ENCODE data around the gene MPPED1. TPM values are rescaled to one million over a fixed set of nuclear protein-coding genes. Genes with fewer than 3 reads are reported as not detected.

MPPED1 gene
- total RNA-seq, 1 experiment from 2014 or later: not detected

DNA sequence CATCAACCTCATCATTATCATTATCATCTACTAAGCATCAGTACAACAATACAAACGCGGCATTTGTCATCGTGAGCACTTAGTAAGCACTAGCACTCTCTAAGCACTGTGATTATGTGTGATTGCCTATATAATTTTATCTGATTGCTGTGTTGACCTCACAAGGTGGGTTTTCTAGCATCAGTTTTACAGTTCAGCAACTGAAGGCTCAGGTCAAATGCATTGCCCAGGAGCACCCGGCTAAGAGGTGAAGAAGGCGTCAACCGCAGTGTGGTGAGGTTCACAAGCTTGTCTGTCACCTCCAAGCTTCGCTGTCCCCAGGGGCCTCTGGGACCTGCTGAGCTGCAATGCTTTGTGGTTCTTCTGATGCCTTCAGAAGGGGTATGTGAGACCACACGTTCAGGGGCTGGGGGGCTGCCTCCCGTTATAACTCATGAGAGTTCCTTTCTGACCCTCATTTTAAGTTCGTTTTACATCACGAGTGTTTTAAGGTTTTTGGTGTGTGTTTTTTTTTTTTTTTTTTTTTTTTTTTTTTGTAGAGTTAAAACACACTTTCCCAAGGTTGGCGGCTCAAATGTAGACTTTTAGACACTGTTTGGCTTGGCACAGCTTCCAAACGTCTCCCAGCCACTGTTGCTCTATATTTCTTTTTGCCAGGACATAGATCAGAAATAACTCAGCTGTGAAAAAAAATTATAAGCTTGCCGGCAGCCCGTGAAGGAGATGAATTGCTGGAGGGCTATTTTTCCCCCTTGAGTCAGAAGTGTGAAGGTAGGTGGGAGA, 34.9 kb upstream of the MPPED1 start:
- no peak for TF ChIP-seq EZH2 (IDR thresholded peaks at IDR 0.05; ENCODE audit: borderline replicate concordance, low read depth, low read length, poor library complexity, severe bottlenecking)
- TF ChIP-seq, protein P1, sequence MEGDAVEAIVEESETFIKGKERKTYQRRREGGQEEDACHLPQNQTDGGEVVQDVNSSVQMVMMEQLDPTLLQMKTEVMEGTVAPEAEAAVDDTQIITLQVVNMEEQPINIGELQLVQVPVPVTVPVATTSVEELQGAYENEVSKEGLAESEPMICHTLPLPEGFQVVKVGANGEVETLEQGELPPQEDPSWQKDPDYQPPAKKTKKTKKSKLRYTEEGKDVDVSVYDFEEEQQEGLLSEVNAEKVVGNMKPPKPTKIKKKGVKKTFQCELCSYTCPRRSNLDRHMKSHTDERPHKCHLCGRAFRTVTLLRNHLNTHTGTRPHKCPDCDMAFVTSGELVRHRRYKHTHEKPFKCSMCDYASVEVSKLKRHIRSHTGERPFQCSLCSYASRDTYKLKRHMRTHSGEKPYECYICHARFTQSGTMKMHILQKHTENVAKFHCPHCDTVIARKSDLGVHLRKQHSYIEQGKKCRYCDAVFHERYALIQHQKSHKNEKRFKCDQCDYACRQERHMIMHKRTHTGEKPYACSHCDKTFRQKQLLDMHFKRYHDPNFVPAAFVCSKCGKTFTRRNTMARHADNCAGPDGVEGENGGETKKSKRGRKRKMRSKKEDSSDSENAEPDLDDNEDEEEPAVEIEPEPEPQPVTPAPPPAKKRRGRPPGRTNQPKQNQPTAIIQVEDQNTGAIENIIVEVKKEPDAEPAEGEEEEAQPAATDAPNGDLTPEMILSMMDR (conservative IDR thresholded peaks at IDR 0.05; ENCODE audit: low read depth, low read length): no peak
- no peak overlapping the region for H3K27ac ChIP-seq (ENCODE audit: low read depth, low read length, poor library complexity, severe bottlenecking)
- no peaks in the 10 kb centered on the region for H3K36me3 ChIP-seq (ENCODE audit: insufficient read depth, low read length, poor library complexity, severe bottlenecking)
- H3K27me3 ChIP-seq (replicated peaks; ENCODE audit: insufficient read depth, low read depth, low read length, poor library complexity): peaks cover 35% of the 10 kb centered on the region
- BruUV-seq (replicated peaks): no TSS peak
- ChIA-PET POLR2A (ENCODE audit: low non-redundant PET) (no interaction called here), CTCF (no interaction called here)
- no peak overlapping the region for H3K4me3 ChIP-seq (ENCODE audit: low read depth, low read length, poor library complexity, severe bottlenecking)
- H3K4me1 ChIP-seq (ENCODE audit: insufficient read depth, low read length, poor library complexity, severe bottlenecking): no peaks in the 10 kb centered on the region
- H3K9me3 ChIP-seq (ENCODE audit: low read depth, low read length, poor library complexity, severe bottlenecking): no peaks in the 10 kb centered on the region
- intact Hi-C loops (cut with micrococcal nuclease; ENCODE audit: unreplicated experiment): no loop called here
- DNase-seq (ENCODE audit: low spot score): no peak

DNA sequence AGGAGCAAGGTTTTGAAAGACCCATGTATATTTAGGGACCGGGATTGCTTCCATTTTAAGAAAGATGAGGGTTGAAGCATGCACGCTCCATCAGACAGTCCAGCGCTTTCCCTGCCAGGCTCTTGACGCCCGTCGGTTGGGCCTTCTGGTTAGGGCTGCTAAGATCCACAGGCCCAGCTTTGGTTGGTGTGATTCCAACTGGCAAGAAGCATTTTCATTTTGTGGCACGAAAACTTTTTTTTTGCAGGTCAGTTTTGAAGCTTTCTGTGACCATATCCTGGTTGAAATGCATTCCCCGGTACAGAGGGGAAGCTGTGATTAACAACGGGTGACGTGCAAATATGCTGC, 34.3 kb upstream of the MPPED1 start:
- Histone ChIP-seq H3K36me3 (ENCODE audit: insufficient read depth, low read length, poor library complexity, severe bottlenecking) (no peaks in the 10 kb centered on the region), H3K9me3 (ENCODE audit: low read depth, low read length, poor library complexity, severe bottlenecking) (no peaks in the 10 kb centered on the region), H3K27ac (ENCODE audit: low read depth, low read length, poor library complexity, severe bottlenecking) (no peak overlapping the region), H3K4me1 (ENCODE audit: insufficient read depth, low read length, poor library complexity, severe bottlenecking) (no peaks in the 10 kb centered on the region), H3K27me3 (replicated peaks; ENCODE audit: insufficient read depth, low read depth, low read length, poor library complexity) (peaks cover 35% of the 10 kb centered on the region), H3K4me3 (ENCODE audit: low read depth, low read length, poor library complexity, severe bottlenecking) (no peak overlapping the region)
- no peak for TF ChIP-seq EZH2 (IDR thresholded peaks at IDR 0.05; ENCODE audit: borderline replicate concordance, low read depth, low read length, poor library complexity, severe bottlenecking)
- TF ChIP-seq, protein P1 (conservative IDR thresholded peaks at IDR 0.05; ENCODE audit: low read depth, low read length): no peak
- DNase-seq (ENCODE audit: low spot score): no peak
- no TSS peak for BruUV-seq (replicated peaks)
- POLR2A ChIA-PET (ENCODE audit: low non-redundant PET): no interaction called here
- intact Hi-C loops (cut with micrococcal nuclease; ENCODE audit: unreplicated experiment): no loop called here
- CTCF ChIA-PET: no interaction called here

DNA sequence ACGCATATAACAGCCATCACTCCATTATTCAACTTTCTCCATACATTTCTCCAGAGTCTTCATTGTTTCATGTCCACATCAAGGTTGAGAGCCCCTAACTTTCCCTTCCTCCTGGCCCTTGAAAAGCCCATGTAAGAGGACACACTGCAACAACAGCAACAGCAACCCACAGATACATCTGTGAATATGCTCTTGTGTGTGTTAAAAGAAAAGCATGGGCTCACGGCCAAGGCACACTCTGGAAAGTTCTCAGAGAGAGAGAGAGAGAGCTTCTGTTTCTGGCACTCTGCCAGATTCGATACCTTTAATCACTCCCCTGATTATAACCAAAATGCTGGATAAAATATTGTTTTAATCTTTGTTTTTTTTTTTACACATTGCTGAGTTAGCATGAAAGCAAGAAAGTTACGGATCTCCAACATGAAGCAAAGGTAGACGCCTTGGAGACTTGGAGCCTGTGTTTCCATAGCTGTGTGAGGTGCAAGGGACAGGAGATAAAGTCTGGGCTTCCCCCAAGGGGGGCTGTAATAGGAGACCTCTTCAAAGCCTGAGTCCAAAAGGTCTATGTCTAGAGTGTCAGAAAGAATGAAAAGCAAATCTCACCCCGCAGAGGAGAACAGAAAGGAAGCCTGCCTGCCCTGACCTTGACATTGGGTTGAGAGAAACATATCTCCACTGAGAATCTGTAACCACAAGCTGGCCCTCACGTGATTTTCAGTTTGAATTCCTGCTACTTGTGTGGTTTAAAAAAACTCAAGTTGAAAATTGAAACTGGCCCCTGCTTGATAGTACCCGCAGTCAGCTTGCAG, 33.7 kb upstream of the MPPED1 start:
- BruUV-seq (replicated peaks): no TSS peak
- no peaks in the 10 kb centered on the region for H3K36me3 ChIP-seq (ENCODE audit: insufficient read depth, low read length, poor library complexity, severe bottlenecking)
- ChIA-PET CTCF (no interaction called here), POLR2A (ENCODE audit: low non-redundant PET) (interaction anchor here (0.6 kb wide), 1 partner anchor 10 kb away, joined by 5 read pairs; no protein-coding TSS in a partner anchor)
- no peak for DNase-seq (ENCODE audit: low spot score)
- TF ChIP-seq, protein P1 (conservative IDR thresholded peaks at IDR 0.05; ENCODE audit: low read depth, low read length): no peak
- no peak for TF ChIP-seq EZH2 (IDR thresholded peaks at IDR 0.05; ENCODE audit: borderline replicate concordance, low read depth, low read length, poor library complexity, severe bottlenecking)
- intact Hi-C loops (cut with micrococcal nuclease; ENCODE audit: unreplicated experiment): no loop called here
- no peaks in the 10 kb centered on the region for H3K4me1 ChIP-seq (ENCODE audit: insufficient read depth, low read length, poor library complexity, severe bottlenecking)
- no peak overlapping the region for H3K4me3 ChIP-seq (ENCODE audit: low read depth, low read length, poor library complexity, severe bottlenecking)
- no peak overlapping the region for H3K27ac ChIP-seq (ENCODE audit: low read depth, low read length, poor library complexity, severe bottlenecking)
- no peaks in the 10 kb centered on the region for H3K9me3 ChIP-seq (ENCODE audit: low read depth, low read length, poor library complexity, severe bottlenecking)
- peaks cover 35% of the 10 kb centered on the region for H3K27me3 ChIP-seq (replicated peaks; ENCODE audit: insufficient read depth, low read depth, low read length, poor library complexity)

All from A673 (cell line).